HG03575 (cell line): ENCODE data around the gene RSAD1.

ENCODE experiments used
- ATAC-seq: cut with Tn5 transposase; IDR thresholded peaks from one replicate; pipeline ENCODE4 v1.9.1; 2021; ENCODE audit not compliant: unreplicated experiment, insufficient number of reproducible peaks, low FRiP score; ENCODE audit errors: extremely low read depth

Gene RSAD1

GRCh38 chr17:50453901-50454300, 24.8 kb upstream of the RSAD1 start:
- ATAC-seq: no peak

- ATAC-seq: no peak
Measured at GRCh38 chr17:50457621-50458020, 21.0 kb upstream of the RSAD1 start.

- no peak for ATAC-seq
Measured at GRCh38 chr17:50458270-50458669, 20.4 kb upstream of the RSAD1 start.

DNA sequence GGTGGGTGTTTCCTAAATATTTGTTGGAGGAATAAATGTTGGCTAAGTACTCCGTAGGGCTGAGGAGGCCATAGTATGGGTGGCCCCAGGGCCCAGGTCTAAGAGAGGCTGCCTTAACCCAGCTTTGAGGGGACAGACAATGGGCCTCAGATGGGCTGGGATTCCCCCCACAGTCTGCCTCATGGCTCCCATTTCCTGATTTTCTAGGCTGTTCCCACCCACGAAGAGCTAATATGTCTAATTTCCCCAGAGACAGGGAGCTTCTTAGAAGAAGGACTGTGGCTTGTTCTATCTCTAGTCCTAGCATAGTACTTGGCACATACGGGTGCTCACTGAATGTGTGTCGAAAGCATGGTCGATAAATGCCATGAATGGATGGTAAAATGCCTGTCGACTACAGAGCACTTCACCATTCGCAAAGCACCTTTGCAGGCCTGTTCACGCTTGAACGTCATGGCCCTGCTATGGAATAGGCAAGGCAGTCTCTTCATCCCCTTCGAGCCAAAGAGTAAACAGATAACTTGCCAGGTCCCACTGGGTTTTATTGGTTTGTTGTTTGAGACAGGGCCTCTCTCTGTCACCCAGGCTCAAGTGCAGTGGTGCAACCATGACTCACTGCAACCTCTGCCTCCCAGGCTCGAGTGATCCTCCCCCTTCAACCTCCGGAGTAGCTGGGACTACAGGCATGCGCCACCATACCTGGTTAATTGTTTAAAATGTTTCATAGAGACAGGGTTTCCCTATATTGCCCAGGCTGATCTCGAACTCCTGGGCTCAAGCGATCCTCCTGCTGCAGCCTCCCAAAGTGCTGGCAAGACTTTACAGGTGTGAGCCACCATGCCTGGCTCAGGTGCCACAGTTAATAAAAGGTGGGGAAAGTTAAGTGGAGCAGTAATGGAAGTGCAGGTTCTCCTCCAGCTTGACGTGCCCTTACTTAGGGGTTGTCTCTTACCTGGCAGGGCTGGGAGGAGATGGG, 19.7 kb upstream of the RSAD1 start:
- ATAC-seq: no peak

- ATAC-seq: no peak
Measured at GRCh38 chr17:50459756-50460155, 18.9 kb upstream of the RSAD1 start.

DNA sequence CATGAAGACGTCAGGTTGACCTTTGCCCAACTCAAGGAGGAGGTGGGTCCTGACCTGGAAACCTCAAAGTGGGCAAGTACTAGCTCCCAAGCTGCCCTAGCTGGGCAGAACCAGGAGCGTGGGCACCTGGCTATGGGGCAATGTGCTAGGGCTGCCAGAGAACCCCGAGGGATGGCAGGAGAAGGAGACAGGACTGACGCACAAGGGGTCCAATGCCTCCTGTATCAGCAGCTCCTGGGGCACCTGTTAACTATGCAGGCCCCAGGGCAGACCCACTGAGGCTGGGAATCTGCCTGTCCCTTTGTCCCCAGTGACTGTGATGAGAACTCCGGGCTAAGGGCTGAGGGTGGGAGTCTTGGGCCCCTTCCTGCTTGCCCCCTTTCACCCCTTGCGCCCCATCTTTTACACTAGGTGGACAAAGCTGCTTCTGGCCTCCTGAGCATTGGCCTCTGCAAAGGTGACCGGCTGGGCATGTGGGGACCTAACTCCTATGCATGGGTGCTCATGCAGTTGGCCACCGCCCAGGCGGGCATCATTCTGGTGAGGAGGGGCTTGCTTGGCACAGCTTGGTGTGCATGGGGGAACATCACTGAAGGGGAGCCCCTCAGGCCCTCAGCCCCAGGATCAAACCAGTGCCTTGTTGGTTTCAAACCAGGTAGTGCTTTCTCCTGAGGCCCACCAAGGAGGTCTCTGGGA, 17.7 kb upstream of the RSAD1 start:
- no peak for ATAC-seq

GRCh38 chr17:50461550-50462132, 17.0 kb upstream of the RSAD1 start:
- no peak for ATAC-seq

- no peak for ATAC-seq
Measured at GRCh38 chr17:50462446-50462845, 16.2 kb upstream of the RSAD1 start.

GRCh38 chr17:50464121-50464520, 14.5 kb upstream of the RSAD1 start:
- ATAC-seq: no peak

DNA sequence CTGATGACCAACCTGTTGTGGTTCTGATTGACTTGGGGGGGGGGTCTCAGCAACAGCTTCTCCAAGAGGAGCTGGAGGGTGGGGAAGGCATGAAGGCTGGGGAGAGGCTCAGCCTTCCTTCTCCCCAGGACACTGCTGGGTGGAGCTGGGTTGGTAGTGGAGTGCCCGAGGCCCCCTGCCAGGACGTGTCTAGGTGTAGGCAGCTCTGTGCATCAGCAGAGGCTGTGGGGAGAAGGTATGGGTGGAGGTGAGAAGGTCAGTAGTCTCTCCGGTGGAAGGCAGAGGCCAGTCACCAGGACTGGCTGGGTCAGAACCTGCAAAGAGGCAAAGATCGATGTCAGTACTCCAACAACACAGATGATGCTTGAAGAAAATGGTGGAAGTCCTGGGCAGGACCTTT, 13.9 kb upstream of the RSAD1 start:
- no peak for ATAC-seq

DNA sequence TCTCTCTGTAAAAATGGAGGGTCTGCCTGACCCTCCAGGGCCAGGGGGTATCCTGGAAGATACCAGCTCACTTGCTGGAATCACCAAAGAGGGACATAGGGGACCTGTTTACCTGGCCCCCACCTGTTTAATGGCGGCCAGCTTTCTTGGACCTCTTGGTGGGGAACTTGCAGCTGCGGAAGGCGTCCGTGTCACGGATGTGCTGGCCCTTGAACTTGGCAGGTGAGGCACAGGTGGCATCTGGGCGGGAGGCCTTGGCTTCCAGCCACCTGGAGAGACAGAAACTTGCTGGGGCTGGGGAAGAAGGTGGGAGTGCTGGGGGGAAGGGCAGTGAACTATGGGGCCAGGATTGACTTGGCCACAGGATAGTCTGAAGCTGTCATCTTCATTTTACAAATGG, 13.5 kb upstream of the RSAD1 start:
- no peak for ATAC-seq

- no peak for ATAC-seq
Measured at GRCh38 chr17:50465635-50466034, 13.0 kb upstream of the RSAD1 start.

DNA sequence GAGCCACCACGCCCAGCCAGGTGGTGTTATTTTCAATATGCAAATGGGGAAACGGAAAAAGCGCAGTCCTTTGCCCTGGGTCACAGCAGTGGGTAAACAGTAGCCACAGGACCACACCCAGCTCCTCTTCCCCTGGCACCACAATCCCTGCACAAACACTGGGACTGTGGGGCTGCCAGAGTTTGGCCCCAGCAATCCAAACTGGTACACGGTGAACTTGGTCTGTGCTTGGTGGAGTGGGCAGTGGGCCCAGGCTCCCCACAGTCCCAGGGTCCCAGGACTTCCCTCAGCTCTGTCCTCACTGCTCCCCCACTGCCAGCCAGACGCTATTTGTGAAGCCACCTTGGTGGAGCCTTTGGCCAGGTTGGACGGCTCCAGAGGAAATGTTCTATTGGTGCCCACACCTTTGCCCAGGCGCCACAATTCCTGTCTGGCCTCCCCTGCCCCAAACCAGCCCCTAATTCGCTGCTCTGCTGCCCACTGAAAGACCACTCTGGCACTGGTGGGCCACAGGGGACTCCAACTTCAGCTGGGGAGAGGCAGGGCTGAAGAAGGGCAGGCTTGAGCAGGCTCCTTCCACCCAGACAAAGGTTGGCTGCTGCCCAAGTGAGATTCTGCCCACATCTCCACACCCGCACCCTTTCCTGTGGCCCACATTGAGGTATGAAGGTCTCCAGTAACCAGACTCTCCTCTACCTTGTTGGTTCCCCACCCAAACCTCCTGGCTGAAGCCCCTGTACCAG, 12.1 kb upstream of the RSAD1 start:
- ATAC-seq: no peak

- ATAC-seq: no peak
Measured at GRCh38 chr17:50467114-50467854, 11.4 kb upstream of the RSAD1 start.

DNA sequence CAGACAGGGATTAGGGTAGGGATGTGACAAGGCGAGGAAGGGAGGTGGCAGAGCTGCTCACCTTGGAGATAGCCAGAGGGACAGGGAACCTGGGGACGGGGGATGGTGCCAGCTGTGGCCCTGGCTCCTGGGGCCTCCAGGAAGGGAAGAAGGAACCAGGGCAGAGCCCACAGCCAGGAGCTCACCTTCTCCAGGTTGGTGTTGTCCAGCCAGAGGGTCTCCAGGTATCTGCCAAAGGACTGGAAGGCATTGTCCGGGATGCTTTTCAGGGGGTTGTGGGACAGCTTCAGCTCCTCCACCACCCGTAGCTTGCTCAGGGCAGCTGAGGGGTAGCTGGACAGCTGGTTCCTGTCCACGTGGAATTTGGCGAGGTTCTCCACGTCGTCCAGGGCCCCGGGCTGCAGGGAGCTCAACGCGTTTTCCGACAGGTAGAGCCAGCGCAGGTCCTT, 10.8 kb upstream of the RSAD1 start:
- no peak for ATAC-seq

DNA sequence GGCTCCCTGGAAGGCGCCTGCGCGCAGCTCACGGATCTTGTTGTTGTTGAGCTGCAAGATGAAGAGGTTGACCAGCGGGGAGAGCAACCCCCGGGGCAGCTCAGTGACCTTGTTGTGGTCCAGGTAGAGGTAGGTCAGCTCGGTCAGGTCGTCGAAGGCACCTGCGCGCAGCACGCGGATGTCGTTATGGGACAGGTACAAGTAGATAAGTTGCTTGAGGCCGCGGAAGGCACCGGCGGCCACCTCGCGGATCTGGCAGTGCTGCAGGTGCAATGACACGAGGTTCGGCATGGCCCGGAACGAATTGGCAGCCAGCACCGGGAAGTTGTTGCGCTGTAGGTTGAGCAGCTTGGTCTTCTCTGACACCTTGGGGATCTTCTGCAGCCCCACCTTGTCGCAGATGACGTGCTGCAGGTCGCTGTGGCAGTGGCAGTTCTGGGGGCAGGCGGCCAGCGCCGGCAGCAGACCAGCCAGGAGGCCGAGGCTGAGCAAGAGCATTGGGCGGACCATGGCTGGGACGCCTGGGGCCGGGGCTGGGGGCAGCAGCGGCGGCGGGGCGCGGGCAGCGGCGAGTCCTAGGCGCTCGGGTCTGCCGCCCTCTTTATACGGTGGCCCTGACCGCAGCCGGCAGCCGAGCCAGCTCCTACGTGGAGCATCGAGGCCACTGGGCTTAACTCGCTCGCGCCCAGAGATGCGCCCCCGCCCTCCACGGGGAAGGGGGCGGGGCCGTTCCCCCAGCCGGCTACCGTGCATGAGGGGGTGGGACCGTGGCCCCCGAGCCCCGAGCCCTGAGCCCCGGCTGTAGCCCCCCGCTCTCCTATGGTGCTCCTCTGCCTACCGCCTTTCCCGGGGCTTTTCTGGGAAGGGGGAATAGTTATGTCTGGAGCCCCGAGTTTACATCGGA, 10.1 kb upstream of the RSAD1 start, which contains the start of gene CHAD:
TSS of gene CHAD (minus strand) at position 577 of the 904 bp plus-strand sequence. CDS start at position 510, 67 bp downstream.
- ATAC-seq: no peak

- no peak for ATAC-seq
Measured at GRCh38 chr17:50469208-50469605, 9.5 kb upstream of the RSAD1 start.
